ENCODE results near the gene PSKH1.
A peak's percentile ranks its signal among the peaks of the same experiment; 100 is the strongest.
"Not testable (repeated sequence)": the region's sequence is repeated elsewhere in the genome, so short reads cannot be mapped to it uniquely, and the experiment has no call there.

PSKH1 gene

GRCh38 chr16:67937713-67938112 is 44.7 kb downstream of the PSKH1 start:
- Mint-ChIP-seq H3K4me3 (peak overlapping the region; percentile 98), H3K4me1 (peaks cover 63% of the 10 kb centered on the region), H3K27ac (peak overlapping the region; percentile 95), H3K36me3 (peaks cover 39% of the 10 kb centered on the region)
- not testable (repeated sequence) for DNase-seq, H3K9me3 Mint-ChIP-seq, H3K27me3 Mint-ChIP-seq
- CTCF ChIA-PET: interaction anchor here (0.6 to 1.4 kb wide), 3 partner anchors 45 to 293 kb away, joined by 3 to 5 read pairs (median 3); partner anchors contain the start of gene CARMIL2

- Mint-ChIP-seq H3K36me3 (peaks cover 31% of the 10 kb centered on the region), H3K27ac (peak overlapping the region; percentile 79), H3K4me3 (no peak overlapping the region), H3K27me3 (no peaks in the 10 kb centered on the region), H3K4me1 (peaks cover 51% of the 10 kb centered on the region), H3K9me3 (no peaks in the 10 kb centered on the region)
- DNase-seq: peak; percentile 52
- CTCF ChIA-PET: interaction anchor here (0.7 to 3.4 kb wide), 5 partner anchors 57 to 145 kb away, joined by 3 to 17 read pairs (median 3); partner anchors contain the start of gene NFATC3
These were observed 46.7 kb downstream of the PSKH1 start for GRCh38 chr16:67939507-67940445.

- Mint-ChIP-seq H3K4me3 (no peak overlapping the region), H3K9me3 (no peaks in the 10 kb centered on the region)
These were observed 47.5 kb downstream of the PSKH1 start for GRCh38 chr16:67940446-67941089.

GRCh38 chr16:67941469-67942199 is 48.6 kb downstream of the PSKH1 start:
- Mint-ChIP-seq H3K27me3 (no peaks in the 10 kb centered on the region), H3K27ac (peak overlapping the region; percentile 80), H3K36me3 (peaks cover 16% of the 10 kb centered on the region), H3K9me3 (no peaks in the 10 kb centered on the region), H3K4me3 (no peak overlapping the region), H3K4me1 (peaks cover 42% of the 10 kb centered on the region)
- DNase-seq: no peak
- CTCF ChIA-PET: interaction anchor here (0.7 to 3.4 kb wide), 20 partner anchors 10 to 278 kb away, joined by 3 to 17 read pairs (median 4); partner anchors contain the start of genes CTRL and DPEP2

More at GRCh38 chr16:67940446-67941089, 47.5 kb downstream of the PSKH1 start:
- Mint-ChIP-seq H3K36me3 (peaks cover 23% of the 10 kb centered on the region), H3K27ac (peak overlapping the region; percentile 79), H3K27me3 (no peaks in the 10 kb centered on the region), H3K4me1 (peaks cover 43% of the 10 kb centered on the region)
- DNase-seq: no peak
- CTCF ChIA-PET: interaction anchor here (0.7 to 3.4 kb wide), 8 partner anchors 15 to 144 kb away, joined by 3 to 17 read pairs (median 4); partner anchors contain the start of gene NFATC3

- H3K36me3 Mint-ChIP-seq: peaks cover 16% of the 10 kb centered on the region
- H3K27ac Mint-ChIP-seq: peak overlapping the region; percentile 80
- DNase-seq: peak; percentile 56
- no peaks in the 10 kb centered on the region for H3K27me3 Mint-ChIP-seq
- no peaks in the 10 kb centered on the region for H3K9me3 Mint-ChIP-seq
- CTCF ChIA-PET: interaction anchor here (0.7 to 2.5 kb wide), 18 partner anchors 10 to 279 kb away, joined by 3 to 11 read pairs (median 4); partner anchors contain the start of genes CTRL and DPEP2
- peaks cover 37% of the 10 kb centered on the region for H3K4me1 Mint-ChIP-seq
- no peak overlapping the region for H3K4me3 Mint-ChIP-seq
These were observed 49.1 kb downstream of the PSKH1 start for GRCh38 chr16:67942200-67942509.

- no peak for DNase-seq
- no peak overlapping the region for H3K27ac Mint-ChIP-seq
These were observed 49.6 kb downstream of the PSKH1 start for GRCh38 chr16:67942510-67943255.

GRCh38 chr16:67943256-67943618 is 50.2 kb downstream of the PSKH1 start:
- H3K4me3 Mint-ChIP-seq: no peak overlapping the region
- peak overlapping the region; percentile 58 for H3K27ac Mint-ChIP-seq
- H3K9me3 Mint-ChIP-seq: no peaks in the 10 kb centered on the region
- H3K36me3 Mint-ChIP-seq: peaks cover 16% of the 10 kb centered on the region
- peaks cover 34% of the 10 kb centered on the region for H3K4me1 Mint-ChIP-seq
- DNase-seq: no peak
- CTCF ChIA-PET: interaction anchor here (1.0 to 2.5 kb wide), 5 partner anchors 10 to 280 kb away, joined by 3 to 11 read pairs (median 5); no protein-coding TSS in a partner anchor
- H3K27me3 Mint-ChIP-seq: no peaks in the 10 kb centered on the region

More at GRCh38 chr16:67942510-67943255, 49.6 kb downstream of the PSKH1 start:
- no peaks in the 10 kb centered on the region for H3K27me3 Mint-ChIP-seq
- no peak overlapping the region for H3K4me3 Mint-ChIP-seq
- CTCF ChIA-PET: interaction anchor here (0.7 to 2.5 kb wide), 18 partner anchors 10 to 280 kb away, joined by 3 to 11 read pairs (median 4); partner anchors contain the start of genes CTRL and DPEP2
- H3K36me3 Mint-ChIP-seq: peaks cover 16% of the 10 kb centered on the region
- H3K4me1 Mint-ChIP-seq: peaks cover 34% of the 10 kb centered on the region
- H3K9me3 Mint-ChIP-seq: no peaks in the 10 kb centered on the region

GRCh38 chr16:67943619-67944504 is 50.8 kb downstream of the PSKH1 start, which contains the start of gene LCAT:
LCAT (minus strand) TSS chr16:67944120; CDS start chr16:67944101, 19 bp downstream.
- no peaks in the 10 kb centered on the region for H3K9me3 Mint-ChIP-seq
- DNase-seq: no peak
- no peak within 1 kb of the TSS for H3K4me3 Mint-ChIP-seq
- H3K27ac Mint-ChIP-seq: peak within 1 kb of the TSS; percentile 58
- H3K36me3 Mint-ChIP-seq: peaks cover 16% of the 10 kb centered on the region
- CTCF ChIA-PET: no interaction called here
- no peaks in the 10 kb centered on the region for H3K27me3 Mint-ChIP-seq
- peaks cover 33% of the 10 kb centered on the region for H3K4me1 Mint-ChIP-seq

- no peak overlapping the region for H3K4me3 Mint-ChIP-seq
- H3K4me1 Mint-ChIP-seq: peaks cover 24% of the 10 kb centered on the region
- no peaks in the 10 kb centered on the region for H3K9me3 Mint-ChIP-seq
- H3K36me3 Mint-ChIP-seq: peaks cover 16% of the 10 kb centered on the region
- CTCF ChIA-PET: interaction anchor here (0.8 kb wide), 1 partner anchor 95 kb away, joined by 4 read pairs; no protein-coding TSS in a partner anchor
- H3K27ac Mint-ChIP-seq: no peak overlapping the region
- no peak for DNase-seq
- no peaks in the 10 kb centered on the region for H3K27me3 Mint-ChIP-seq
These were observed 51.8 kb downstream of the PSKH1 start for GRCh38 chr16:67944690-67945391.

GRCh38 chr16:67945392-67945933 is 52.4 kb downstream of the PSKH1 start:
- H3K4me3 Mint-ChIP-seq: no peak overlapping the region
- CTCF ChIA-PET: interaction anchor here (0.8 kb wide), 1 partner anchor 95 kb away, joined by 4 read pairs; no protein-coding TSS in a partner anchor
- no peak for DNase-seq

GRCh38 chr16:67946128-67946569 is 53.1 kb downstream of the PSKH1 start:
- Mint-ChIP-seq H3K36me3 (peaks cover 9% of the 10 kb centered on the region), H3K4me1 (peaks cover 11% of the 10 kb centered on the region), H3K9me3 (no peaks in the 10 kb centered on the region), H3K4me3 (no peak overlapping the region), H3K27ac (no peak overlapping the region), H3K27me3 (no peaks in the 10 kb centered on the region)
- CTCF ChIA-PET: interaction anchor here (0.8 to 1.0 kb wide), 2 partner anchors 49 to 94 kb away, joined by 3 to 4 read pairs; no protein-coding TSS in a partner anchor
- DNase-seq: no peak

More at GRCh38 chr16:67945392-67945933, 52.4 kb downstream of the PSKH1 start:
- H3K9me3 Mint-ChIP-seq: no peaks in the 10 kb centered on the region
- no peaks in the 10 kb centered on the region for H3K27me3 Mint-ChIP-seq
- H3K4me1 Mint-ChIP-seq: peaks cover 18% of the 10 kb centered on the region
- peaks cover 10% of the 10 kb centered on the region for H3K36me3 Mint-ChIP-seq
- H3K27ac Mint-ChIP-seq: peak overlapping the region; percentile 14
